NOMO-1 (cell line): Measurements from ENCODE around the gene DNER.
A peak's percentile ranks its signal among the peaks of the same experiment; 100 is the strongest.
"Not testable (repeated sequence)": the region's sequence is repeated elsewhere in the genome, so short reads cannot be mapped to it uniquely, and the experiment has no call there.

ENCODE experiments used
- DNase-seq, 2 experiments: peaks; one replicate each; lab custom pipeline; 2025; ENCODE audit not compliant: unreplicated experiment in 2 of 2; lab: John Stamatoyannopoulos, UW

Gene DNER, protein sequence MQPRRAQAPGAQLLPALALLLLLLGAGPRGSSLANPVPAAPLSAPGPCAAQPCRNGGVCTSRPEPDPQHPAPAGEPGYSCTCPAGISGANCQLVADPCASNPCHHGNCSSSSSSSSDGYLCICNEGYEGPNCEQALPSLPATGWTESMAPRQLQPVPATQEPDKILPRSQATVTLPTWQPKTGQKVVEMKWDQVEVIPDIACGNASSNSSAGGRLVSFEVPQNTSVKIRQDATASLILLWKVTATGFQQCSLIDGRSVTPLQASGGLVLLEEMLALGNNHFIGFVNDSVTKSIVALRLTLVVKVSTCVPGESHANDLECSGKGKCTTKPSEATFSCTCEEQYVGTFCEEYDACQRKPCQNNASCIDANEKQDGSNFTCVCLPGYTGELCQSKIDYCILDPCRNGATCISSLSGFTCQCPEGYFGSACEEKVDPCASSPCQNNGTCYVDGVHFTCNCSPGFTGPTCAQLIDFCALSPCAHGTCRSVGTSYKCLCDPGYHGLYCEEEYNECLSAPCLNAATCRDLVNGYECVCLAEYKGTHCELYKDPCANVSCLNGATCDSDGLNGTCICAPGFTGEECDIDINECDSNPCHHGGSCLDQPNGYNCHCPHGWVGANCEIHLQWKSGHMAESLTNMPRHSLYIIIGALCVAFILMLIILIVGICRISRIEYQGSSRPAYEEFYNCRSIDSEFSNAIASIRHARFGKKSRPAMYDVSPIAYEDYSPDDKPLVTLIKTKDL

DNA sequence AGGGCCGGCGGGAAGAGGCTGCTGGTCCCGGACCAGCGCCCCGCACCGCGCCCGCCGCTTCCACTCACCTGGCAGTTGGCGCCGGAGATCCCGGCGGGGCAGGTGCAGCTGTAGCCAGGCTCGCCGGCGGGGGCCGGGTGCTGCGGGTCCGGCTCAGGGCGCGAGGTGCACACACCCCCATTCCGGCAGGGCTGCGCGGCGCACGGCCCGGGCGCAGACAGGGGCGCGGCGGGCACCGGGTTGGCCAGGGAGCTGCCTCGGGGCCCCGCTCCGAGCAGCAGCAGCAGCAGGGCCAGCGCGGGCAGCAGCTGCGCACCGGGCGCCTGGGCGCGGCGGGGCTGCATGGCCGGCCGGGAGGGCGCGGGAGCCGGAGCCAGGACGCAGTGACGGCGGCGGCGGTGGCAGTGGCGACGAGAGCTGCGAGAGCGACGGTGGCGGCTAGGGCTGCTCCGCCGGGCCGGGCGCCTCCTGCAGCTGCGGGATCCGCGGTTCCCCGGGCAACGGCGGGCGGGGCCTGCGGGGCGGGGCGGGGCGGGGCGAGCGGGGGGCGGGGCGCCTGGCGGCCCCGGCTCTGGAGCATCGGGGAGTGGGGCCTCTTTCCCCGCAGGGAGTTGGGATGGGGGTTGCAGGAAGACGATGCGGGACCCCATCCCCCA is at the start of gene DNER:
TSS of gene DNER (minus strand) at position 476 of the 656 bp plus-strand sequence. CDS start at position 344, 132 bp downstream.
- peak; percentile 5 to 14 for DNase-seq

DNA sequence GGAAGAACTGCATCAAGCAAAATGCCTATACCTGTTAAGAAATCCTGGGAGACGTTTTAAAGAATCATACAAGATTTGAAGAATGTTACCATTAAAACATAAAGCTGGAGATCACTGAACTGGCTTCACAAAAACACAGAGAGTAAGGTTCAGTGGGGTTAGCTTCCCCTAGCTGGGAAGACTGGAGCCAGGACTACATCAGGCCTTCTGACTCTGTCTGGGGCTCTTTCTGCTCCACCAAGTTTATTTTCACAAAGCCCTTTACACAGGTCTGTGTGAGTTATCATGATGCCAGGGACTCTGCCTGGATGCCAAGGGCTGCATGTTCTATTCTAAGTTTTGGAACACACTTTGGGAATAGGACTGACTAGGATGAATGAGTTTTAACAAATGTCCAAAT is 47.3 kb upstream of the DNER start:
- no peak for DNase-seq

DNA sequence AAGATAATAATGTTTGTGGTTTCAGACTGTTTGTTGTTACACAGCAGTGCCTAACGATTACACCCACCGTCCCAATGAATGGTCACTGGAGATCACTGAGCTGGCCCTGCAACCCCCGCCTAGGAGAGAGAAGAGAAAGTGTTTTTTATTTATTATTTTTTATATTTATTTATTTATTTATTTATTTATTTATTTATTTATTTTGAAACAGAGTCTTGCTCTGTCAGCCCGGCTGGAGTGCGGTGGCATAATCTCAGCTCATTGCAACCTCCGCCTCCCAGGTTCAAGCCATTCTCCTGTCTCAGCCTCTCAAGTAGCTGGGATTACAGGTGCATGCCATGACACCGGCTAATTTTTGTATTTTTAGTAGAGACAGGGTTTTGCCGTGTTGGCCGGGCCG is 43.1 kb upstream of the DNER start:
- not testable (repeated sequence) for DNase-seq

GRCh38 chr2:229752970-229753729 is 38.8 kb upstream of the DNER start:
- no peak for DNase-seq

GRCh38 chr2:229749779-229750178 is 35.4 kb upstream of the DNER start:
- no peak for DNase-seq

DNA sequence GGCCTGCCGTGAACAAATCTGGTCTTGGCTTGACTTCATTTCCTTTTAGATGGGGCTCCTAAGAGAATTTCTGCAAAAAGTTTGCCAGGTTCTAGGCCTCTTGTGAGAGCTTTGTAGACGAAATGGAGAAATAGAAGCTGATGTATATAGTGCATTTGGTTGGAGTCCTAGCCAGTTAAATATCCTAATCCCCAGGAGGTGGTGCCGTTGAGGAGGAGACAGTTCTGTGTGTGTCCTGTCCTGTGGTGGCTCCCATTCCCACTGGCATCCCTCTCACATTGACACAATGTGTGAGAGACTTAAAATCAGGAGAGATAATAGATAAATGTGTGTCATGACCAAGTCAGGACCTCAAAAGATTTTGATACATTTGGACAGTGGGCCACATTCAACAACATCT is 34.6 kb upstream of the DNER start:
- DNase-seq, result no peak

- not testable (repeated sequence) for DNase-seq
These were observed 28.3 kb upstream of the DNER start for GRCh38 chr2:229742691-229743090.

DNA sequence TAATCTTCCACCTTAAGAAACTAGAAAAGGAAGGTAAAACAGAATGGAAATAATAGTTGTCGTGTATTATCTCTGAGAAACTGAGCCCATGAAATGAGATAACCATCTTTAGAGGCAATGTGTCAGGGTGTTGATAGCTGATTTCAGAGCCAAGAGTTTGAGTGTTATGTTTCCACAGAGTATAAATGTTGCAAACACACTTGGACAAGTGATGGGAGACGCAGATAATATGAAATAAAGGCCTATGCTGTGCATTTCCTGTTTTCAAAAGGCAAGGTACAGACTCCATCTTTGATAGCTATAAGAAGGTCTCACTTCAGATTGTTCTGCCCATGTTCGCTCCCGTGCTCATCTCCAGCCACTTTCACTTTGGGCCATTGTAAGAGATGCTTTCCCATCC is 25.9 kb upstream of the DNER start:
- no peak for DNase-seq

GRCh38 chr2:229738024-229738625 is 23.8 kb upstream of the DNER start:
- DNase-seq, result no peak

DNA sequence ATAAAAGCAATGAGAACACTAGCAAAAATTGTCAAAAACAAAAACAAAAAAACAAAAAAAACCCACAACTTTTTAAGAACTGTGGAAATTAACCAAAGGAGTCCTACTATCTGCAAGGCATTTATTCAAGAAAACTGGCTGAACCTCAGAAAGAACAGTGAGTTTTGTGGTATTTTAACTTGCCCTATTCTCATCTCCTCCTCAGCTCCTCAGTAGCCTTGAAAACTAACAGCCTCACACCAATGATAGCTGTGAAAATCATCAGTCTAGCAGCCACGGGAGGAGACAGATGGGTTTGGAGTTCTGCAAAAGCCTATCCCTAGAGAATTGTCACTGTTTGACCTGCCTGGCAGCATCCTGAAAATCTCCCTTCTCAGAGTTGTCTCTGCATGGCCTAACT is 20.1 kb upstream of the DNER start:
- DNase-seq, result no peak

- no peak for DNase-seq
These were observed 19.4 kb upstream of the DNER start for GRCh38 chr2:229733611-229734245.

- DNase-seq, result no peak
These were observed 18.5 kb upstream of the DNER start for GRCh38 chr2:229732897-229733296.

GRCh38 chr2:229731916-229732315 is 17.6 kb upstream of the DNER start:
- DNase-seq, result no peak

- no peak for DNase-seq
These were observed 17.0 kb upstream of the DNER start for GRCh38 chr2:229731363-229731762.

GRCh38 chr2:229728370-229728769 is 14.0 kb upstream of the DNER start:
- DNase-seq, result no peak

DNA sequence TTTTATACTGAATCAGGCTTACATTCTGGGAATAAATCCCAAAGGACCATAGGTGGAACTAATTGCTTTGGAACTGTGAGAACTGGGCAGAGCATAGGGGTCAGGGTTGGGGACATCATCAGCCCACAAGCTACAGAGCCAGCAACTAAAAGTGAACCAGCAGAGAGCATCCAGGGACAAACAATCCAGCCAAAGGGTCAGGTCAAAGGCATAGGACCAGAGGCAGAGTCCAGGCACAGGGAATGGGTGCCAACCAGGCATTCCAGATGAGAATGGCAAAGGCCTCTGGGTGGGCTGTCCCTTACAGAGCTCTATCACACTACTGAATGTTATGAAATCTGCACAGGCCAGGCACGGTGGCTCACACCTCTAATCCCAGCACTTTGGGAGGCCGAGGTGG is 12.3 kb upstream of the DNER start:
- DNase-seq, result no peak

- no peak for DNase-seq
These were observed 11.6 kb upstream of the DNER start for GRCh38 chr2:229725716-229726574.

DNA sequence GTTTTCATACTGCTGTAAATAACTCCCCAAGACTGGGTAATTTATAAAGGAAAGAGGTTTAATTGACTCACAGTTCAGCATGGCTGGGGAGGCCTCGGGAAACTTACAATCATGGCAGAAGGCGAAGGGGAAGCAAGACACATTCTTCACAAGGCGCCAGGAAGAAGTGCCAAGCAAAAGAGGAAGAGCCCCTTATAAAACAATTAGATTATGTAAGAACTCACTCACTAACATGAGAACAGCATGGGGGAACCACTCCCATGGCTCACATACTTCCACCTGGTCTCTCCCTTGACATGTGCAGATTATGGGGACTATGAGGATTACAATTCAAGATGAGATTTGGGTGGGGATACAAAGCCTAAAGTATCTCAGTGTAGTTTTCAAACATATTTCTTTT is 8.8 kb upstream of the DNER start:
- DNase-seq, result peak; percentile 71 to 81
